ENCODE measurements around the gene DCD. TPM values are rescaled to one million over a fixed set of nuclear protein-coding genes. Genes with fewer than 3 reads are reported as not detected.
A peak's percentile ranks its signal among the peaks of the same experiment; 100 is the strongest.

The DCD gene
- total RNA-seq, 1 donor from 2014 or later = not detected

DNA sequence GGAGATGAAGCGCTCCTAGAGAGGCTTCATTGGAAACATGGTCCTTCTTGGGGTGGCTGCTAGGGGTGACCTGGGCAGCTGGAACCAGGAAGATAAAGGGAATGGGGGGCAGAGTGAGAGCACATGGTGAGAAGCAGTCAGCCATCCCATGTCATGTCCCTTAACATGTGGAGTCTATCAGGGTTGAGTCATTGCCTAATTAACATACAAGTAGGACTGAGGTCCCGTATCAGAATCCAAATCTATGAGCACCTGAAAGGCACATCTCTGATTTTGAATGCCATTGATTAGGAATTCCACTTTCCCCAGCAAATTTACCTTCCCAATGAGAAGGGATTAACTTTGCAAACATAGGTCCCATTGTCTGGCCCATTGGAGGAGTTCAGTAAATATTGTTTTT lies 39.4 kb downstream of the DCD start:
- DNase-seq (ENCODE audit: low spot score) = no peak

- peak; percentile 28 for DNase-seq (ENCODE audit: low spot score)
Measured at GRCh38 chr12:54608156-54608555, 40.0 kb downstream of the DCD start.

GRCh38 chr12:54606556-54606955 lies 41.6 kb downstream of the DCD start:
- peak; percentile 51 for DNase-seq (ENCODE audit: low spot score)

DNA sequence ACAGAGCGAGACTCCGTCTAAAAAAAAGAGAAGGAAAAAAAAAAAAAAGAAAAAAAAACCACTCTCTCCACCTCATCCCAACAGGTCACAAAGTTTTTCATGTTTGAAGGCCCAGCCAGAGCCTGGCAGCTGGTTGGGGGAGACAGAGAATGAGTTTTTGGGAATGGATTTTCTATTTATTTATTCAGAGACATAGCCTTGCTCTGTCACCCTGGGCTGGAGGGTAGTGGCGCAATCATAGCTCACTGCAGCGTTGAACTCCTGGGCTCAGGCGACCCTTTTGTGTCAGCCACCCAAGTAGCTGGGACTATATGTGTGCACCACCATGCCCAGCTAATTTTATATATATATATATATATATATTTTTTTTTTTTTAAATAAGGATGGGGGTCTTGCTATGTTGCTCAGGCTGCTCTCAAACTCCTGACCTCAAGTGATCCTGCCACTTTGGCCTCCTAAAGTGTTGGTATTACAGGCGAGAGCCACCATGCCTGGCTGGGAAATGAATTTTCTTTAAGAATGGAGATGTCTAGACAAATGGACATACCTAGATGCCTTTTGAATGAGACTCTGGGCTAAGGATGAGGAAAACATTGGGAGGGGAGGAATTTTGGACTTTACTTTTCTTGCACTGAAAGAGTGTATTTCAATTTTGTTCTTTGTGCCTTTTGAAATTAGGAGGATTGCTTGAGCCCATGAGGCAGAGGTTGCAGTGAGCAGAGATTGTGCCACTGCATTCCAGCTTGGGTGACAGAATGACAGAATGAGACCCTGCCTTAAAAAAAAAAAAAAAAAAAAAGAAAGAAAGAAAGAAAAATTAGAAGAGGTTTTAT lies 42.8 kb downstream of the DCD start:
- DNase-seq (ENCODE audit: low spot score) = peak; percentile 45

GRCh38 chr12:54604436-54604835 lies 43.7 kb downstream of the DCD start:
- peak; percentile 60 for DNase-seq (ENCODE audit: low spot score)

- no peak for DNase-seq (ENCODE audit: low spot score)
Measured at GRCh38 chr12:54603872-54604271, 44.3 kb downstream of the DCD start.

DNA sequence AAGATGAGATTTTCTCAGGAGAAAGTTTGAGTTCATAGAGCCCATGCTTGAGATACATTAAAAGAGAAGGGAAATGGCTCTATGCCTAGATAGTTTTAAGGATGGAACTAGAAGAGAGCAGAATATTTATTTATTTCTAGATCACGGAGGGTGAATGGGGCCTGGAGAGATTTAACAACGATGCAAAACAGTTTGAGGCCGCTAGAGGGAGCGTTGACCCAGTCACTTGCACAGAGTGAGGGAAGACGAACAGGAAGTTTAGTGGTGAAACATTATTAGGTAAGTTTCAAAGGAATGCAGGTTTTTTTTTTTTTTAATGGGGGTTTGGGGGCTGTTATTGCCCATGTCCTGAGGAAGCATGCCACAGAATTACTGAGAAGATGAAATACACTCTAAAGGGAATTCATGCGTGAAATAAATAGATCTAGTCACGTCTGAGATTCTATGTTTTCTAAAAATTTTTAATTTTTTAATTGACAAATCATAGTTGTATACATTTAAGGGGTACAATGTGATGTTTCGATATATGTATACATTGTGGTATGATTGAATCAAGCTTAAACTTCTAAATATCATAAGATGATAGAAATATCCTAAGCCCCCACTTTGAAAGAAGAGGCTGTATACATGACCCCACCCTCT lies 44.9 kb downstream of the DCD start:
- peak; percentile 39 for DNase-seq (ENCODE audit: low spot score)

- DNase-seq (ENCODE audit: low spot score) = no peak
Measured at GRCh38 chr12:54602661-54603060, 45.5 kb downstream of the DCD start.

GRCh38 chr12:54601841-54602240 lies 46.3 kb downstream of the DCD start:
- DNase-seq (ENCODE audit: low spot score) = peak; percentile 41

GRCh38 chr12:54598970-54599369 lies 49.2 kb downstream of the DCD start:
- DNase-seq (ENCODE audit: low spot score) = peak; percentile 30

- no peak for DNase-seq (ENCODE audit: low spot score)
Measured at GRCh38 chr12:54596526-54596946, 51.6 kb downstream of the DCD start.

DNA sequence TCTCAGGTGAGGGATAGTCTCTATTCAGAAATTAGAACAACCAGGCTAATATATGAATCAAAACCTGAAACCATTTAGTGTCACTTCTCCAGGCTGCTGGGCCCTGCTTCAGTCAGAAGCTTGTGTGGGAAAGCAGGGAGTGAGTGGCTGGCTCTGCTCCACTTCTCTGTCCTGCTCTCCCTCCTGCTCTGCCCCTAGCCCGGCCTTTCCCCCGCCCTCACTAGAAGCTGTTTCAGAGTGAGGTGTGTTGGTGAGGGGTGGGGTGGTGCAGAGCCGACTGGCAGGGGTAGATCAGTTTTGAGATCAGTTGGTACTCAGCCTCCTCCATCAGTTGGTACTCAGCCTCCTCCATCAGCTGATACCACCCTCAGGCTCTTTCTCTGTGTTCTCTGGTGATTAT lies 52.7 kb downstream of the DCD start:
- no peak for DNase-seq (ENCODE audit: low spot score)

Other genes starting within 250 kb of the DCD start
- 125 TPM for gene ITGA5, start 229.1 kb downstream of the DCD start, total RNA-seq
- 0.42 TPM for gene GTSF1, start 174.8 kb downstream of the DCD start, total RNA-seq
- 60.5 TPM for gene NCKAP1L, start 150.6 kb downstream of the DCD start, total RNA-seq
- 56.2 TPM for gene PDE1B, start 98.8 kb downstream of the DCD start, total RNA-seq
- gene PPP1R1A, start 59.7 kb downstream of the DCD start, total RNA-seq = 184 TPM
- not detected for gene LACRT, start 13.5 kb downstream of the DCD start, total RNA-seq
- not detected for gene MUCL1, start 206.2 kb upstream of the DCD start, total RNA-seq